PC-9 (cell line): ENCODE data around the gene CRELD1.

Source experiments
- EZH2 ChIP-seq: fragments of 200-600 bp; sonication (generic); IDR thresholded peaks from 2 replicates; pipeline ENCODE4 v1.8.0; 2017; ENCODE audit warnings: antibody characterized with exemption, low read depth
- TF ChIP-seq, protein P1 (sequence below): fragments of 200-600 bp; sonication (generic); conservative IDR thresholded peaks from 2 replicates; pipeline ENCODE4 v1.6.1; 2017; ENCODE audit warnings: mixed run types, antibody characterized with exemption, mild to moderate bottlenecking, moderate library complexity

DNA sequence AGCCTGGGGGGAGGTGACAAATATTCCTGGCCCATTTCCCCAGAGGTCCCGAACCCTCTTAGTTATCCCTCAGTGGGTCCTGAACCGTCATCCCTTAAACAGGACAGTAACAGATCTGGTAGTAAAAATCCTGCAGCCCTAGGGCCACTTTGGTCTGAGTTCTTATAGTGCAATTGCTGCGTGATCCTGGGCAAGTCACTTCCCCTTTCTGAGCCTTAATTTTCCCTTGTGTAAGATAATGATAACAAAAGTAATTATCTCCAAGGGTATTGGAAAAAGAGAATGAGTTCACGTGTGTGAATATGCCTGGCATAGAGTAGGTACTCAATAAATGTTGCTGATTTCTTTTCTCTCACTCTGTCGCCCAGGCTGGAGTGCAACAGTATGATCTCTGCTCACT lies 46.2 kb upstream of the CRELD1 start:
- TF ChIP-seq, protein P1, sequence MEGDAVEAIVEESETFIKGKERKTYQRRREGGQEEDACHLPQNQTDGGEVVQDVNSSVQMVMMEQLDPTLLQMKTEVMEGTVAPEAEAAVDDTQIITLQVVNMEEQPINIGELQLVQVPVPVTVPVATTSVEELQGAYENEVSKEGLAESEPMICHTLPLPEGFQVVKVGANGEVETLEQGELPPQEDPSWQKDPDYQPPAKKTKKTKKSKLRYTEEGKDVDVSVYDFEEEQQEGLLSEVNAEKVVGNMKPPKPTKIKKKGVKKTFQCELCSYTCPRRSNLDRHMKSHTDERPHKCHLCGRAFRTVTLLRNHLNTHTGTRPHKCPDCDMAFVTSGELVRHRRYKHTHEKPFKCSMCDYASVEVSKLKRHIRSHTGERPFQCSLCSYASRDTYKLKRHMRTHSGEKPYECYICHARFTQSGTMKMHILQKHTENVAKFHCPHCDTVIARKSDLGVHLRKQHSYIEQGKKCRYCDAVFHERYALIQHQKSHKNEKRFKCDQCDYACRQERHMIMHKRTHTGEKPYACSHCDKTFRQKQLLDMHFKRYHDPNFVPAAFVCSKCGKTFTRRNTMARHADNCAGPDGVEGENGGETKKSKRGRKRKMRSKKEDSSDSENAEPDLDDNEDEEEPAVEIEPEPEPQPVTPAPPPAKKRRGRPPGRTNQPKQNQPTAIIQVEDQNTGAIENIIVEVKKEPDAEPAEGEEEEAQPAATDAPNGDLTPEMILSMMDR, result no peak
- no peak for TF ChIP-seq EZH2
